ENCODE results near the gene TEX48.

Gene TEX48

GRCh38 chr9:114718801-114719221, 36.8 kb upstream of the TEX48 start:
- TF ChIP-seq SIN3A (IDR thresholded peaks at IDR 0.05; ENCODE audit: borderline replicate concordance, insufficient read depth, low read length) (no peak), TAF1 (IDR thresholded peaks at IDR 0.05; ENCODE audit: borderline replicate concordance, insufficient read depth, low read length) (no peak), POLR2AphosphoS5 (IDR thresholded peaks at IDR 0.05; ENCODE audit: low read depth, low read length) (no peak), REST (IDR thresholded peaks at IDR 0.05; ENCODE audit: insufficient read depth in 1 of 2, low read depth in 2 of 2, low read length in 2 of 2) (no peak), FOXP2 (optimal IDR thresholded peaks at IDR 0.05; ENCODE audit: borderline replicate concordance, extremely low read depth, extremely low read length, insufficient read depth) (no peak)

DNA sequence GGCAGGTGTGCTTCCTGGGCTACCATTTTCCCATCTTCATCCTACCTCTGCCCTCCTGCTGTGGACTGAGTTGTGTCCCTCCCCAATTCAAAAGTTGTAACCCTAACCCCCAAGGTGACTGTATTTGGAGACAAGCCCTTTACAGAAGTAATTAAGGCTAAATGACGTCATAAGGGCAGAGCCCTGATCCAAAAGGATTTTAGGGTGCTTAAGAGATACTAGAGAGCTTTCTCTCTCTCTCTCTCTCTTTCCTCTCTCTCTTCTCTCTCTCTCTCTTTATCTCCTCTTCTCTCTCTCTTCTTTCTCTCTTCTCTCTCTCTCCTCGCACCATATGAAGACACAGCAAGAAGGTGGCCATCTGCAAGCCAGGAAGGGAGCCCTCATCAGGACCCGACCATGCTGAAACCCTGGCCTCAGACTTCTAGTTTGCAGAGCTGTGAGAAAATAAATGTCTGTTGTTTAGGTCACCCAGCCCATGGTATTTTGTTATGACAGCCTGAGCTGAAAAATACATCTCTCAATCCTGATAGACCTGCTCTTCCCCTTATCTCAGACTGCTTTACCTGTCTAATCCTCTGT, 36.0 kb upstream of the TEX48 start:
- no peak for TF ChIP-seq FOXP2 (optimal IDR thresholded peaks at IDR 0.05; ENCODE audit: borderline replicate concordance, extremely low read depth, extremely low read length, insufficient read depth)

DNA sequence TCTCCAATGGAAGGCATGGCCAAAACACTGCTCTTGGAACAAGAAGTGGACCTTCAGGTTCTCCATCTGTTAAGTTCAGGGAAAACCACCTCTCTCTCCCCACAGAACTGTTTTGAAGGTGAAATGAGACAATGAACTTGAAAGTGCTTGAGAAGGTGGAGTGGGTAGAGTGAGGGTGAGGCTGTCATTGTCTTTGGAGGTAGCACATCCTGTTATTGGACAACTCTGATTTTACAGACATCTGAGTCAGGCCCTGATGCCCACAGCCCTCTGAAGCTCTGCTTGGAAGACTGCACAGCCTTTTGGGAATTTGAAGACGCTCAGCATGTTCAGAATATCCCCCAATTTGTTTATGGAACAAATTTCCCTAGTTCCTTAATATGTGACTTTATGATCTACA, 27.6 kb upstream of the TEX48 start:
- TF ChIP-seq TAF1 (IDR thresholded peaks at IDR 0.05; ENCODE audit: borderline replicate concordance, insufficient read depth, low read length): no peak
- TF ChIP-seq POLR2AphosphoS5 (IDR thresholded peaks at IDR 0.05; ENCODE audit: low read depth, low read length): no peak
- TF ChIP-seq SIN3A (IDR thresholded peaks at IDR 0.05; ENCODE audit: borderline replicate concordance, insufficient read depth, low read length): no peak
- no peak for TF ChIP-seq REST (IDR thresholded peaks at IDR 0.05; ENCODE audit: insufficient read depth in 1 of 2, low read depth in 2 of 2, low read length in 2 of 2)
- TF ChIP-seq FOXP2 (optimal IDR thresholded peaks at IDR 0.05; ENCODE audit: borderline replicate concordance, extremely low read depth, extremely low read length, insufficient read depth): no peak

GRCh38 chr9:114706711-114707110, 24.7 kb upstream of the TEX48 start:
- no peak for TF ChIP-seq FOXP2 (optimal IDR thresholded peaks at IDR 0.05; ENCODE audit: borderline replicate concordance, extremely low read depth, extremely low read length, insufficient read depth)
- no peak for TF ChIP-seq POLR2AphosphoS5 (IDR thresholded peaks at IDR 0.05; ENCODE audit: low read depth, low read length)
- TF ChIP-seq TAF1 (IDR thresholded peaks at IDR 0.05; ENCODE audit: borderline replicate concordance, insufficient read depth, low read length): no peak
- TF ChIP-seq SIN3A (IDR thresholded peaks at IDR 0.05; ENCODE audit: borderline replicate concordance, insufficient read depth, low read length): no peak
- no peak for TF ChIP-seq REST (IDR thresholded peaks at IDR 0.05; ENCODE audit: insufficient read depth in 1 of 2, low read depth in 2 of 2, low read length in 2 of 2)

DNA sequence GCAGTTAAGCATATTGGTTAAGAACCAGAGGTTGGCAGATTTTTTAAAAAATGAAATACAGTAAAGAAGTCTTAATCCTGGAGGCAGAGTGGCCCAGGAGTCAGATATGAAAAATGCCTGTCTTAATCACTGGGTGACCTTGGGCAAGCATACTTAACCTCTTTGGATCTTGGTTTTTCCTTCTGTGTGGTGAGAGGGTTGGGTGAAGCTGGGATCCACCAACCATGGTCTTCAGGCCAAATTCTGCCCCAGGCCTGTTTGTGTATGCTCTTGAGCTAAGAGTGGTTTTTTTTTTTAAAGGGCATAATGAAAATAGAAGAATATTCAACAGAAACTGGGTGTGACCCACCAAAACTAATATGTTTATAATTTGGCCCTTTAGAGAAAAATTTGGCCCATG, 20.0 kb upstream of the TEX48 start:
- no peak for TF ChIP-seq FOXP2 (optimal IDR thresholded peaks at IDR 0.05; ENCODE audit: borderline replicate concordance, extremely low read depth, extremely low read length, insufficient read depth)
- no peak for TF ChIP-seq REST (IDR thresholded peaks at IDR 0.05; ENCODE audit: insufficient read depth in 1 of 2, low read depth in 2 of 2, low read length in 2 of 2)
- no peak for TF ChIP-seq POLR2AphosphoS5 (IDR thresholded peaks at IDR 0.05; ENCODE audit: low read depth, low read length)
- no peak for TF ChIP-seq TAF1 (IDR thresholded peaks at IDR 0.05; ENCODE audit: borderline replicate concordance, insufficient read depth, low read length)
- no peak for TF ChIP-seq SIN3A (IDR thresholded peaks at IDR 0.05; ENCODE audit: borderline replicate concordance, insufficient read depth, low read length)

Measured in PFSK-1 (cell line).